ENCODE results near the gene SMPDL3B. TPM values are rescaled to one million over a fixed set of nuclear protein-coding genes. Genes with fewer than 3 reads are reported as not detected.

SMPDL3B gene
- total RNA-seq, 3 donors from 2014 or later (not counting 1 experiment from before 2014, with no cell fraction given) = 0.24 to 0.88 (median 0.75) TPM

- no peak overlapping the region for H3K4me3 Mint-ChIP-seq
- H3K27ac Mint-ChIP-seq = no peak overlapping the region
- intact Hi-C loops (cut with micrococcal nuclease) = no loop called here
- ATAC-seq = no peak
- no peak for TF ChIP-seq CTCF (IDR thresholded peaks at IDR 0.05)
- H3K9me3 Mint-ChIP-seq = no peaks in the 10 kb centered on the region
- peaks cover 0 to 4% of the 10 kb centered on the region in 2 donors for H3K4me1 Mint-ChIP-seq
- H3K27ac ChIP-seq (ENCODE audit: low read length) = no peak overlapping the region
- 92% methylated on average over 3 of the region's 5 CpGs for WGBS (ENCODE audit: insufficient coverage)
- H3K9me3 ChIP-seq (ENCODE audit: control insufficient read depth, insufficient read depth, low read length) = no peaks in the 10 kb centered on the region
- H3K4me1 ChIP-seq (ENCODE audit: control insufficient read depth, insufficient read depth, low read length) = no peaks in the 10 kb centered on the region
- H3K4me3 ChIP-seq (ENCODE audit: low read length) = no peak overlapping the region
- DNase-seq = no peak
- H3K27me3 ChIP-seq (ENCODE audit: control insufficient read depth, insufficient read depth, low read length) = no peaks in the 10 kb centered on the region
- H3K27me3 Mint-ChIP-seq (ENCODE audit: low read depth in 2 of 2) = peaks cover 0 to 4% of the 10 kb centered on the region in 2 donors
- H3K36me3 ChIP-seq (ENCODE audit: control insufficient read depth, insufficient read depth, low read length) = no peaks in the 10 kb centered on the region
- H3K36me3 Mint-ChIP-seq = no peaks in the 10 kb centered on the region
Observed at GRCh38 chr1:27928216-27928954, 6.4 kb upstream of the SMPDL3B start.

- Histone ChIP-seq H3K4me1 (ENCODE audit: control insufficient read depth, insufficient read depth, low read length) (peaks cover 12% of the 10 kb centered on the region), H3K4me3 (ENCODE audit: low read length) (no peak overlapping the region), H3K36me3 (ENCODE audit: control insufficient read depth, insufficient read depth, low read length) (no peaks in the 10 kb centered on the region), H3K27me3 (ENCODE audit: control insufficient read depth, insufficient read depth, low read length) (no peaks in the 10 kb centered on the region), H3K9me3 (ENCODE audit: control insufficient read depth, insufficient read depth, low read length) (no peaks in the 10 kb centered on the region), H3K27ac (ENCODE audit: low read length) (no peak overlapping the region)
- DNase-seq = no peak
- intact Hi-C loops (cut with micrococcal nuclease) = no loop called here
- no peak for TF ChIP-seq CTCF (IDR thresholded peaks at IDR 0.05)
- no peak for ATAC-seq
- Mint-ChIP-seq H3K36me3 (no peaks in the 10 kb centered on the region), H3K4me1 (peaks cover 0 to 12% of the 10 kb centered on the region in 2 donors), H3K9me3 (no peaks in the 10 kb centered on the region), H3K4me3 (no peak overlapping the region), H3K27me3 (ENCODE audit: low read depth in 2 of 2) (peaks cover 11 to 19% of the 10 kb centered on the region in 2 donors), H3K27ac (no peak overlapping the region)
- 93% methylated on average over 6 of the region's 6 CpGs for WGBS (ENCODE audit: insufficient coverage)
Observed at GRCh38 chr1:27931184-27931583, 3.6 kb upstream of the SMPDL3B start.

- no peaks in the 10 kb centered on the region for H3K9me3 ChIP-seq (ENCODE audit: control insufficient read depth, insufficient read depth, low read length)
- peaks cover 12% of the 10 kb centered on the region for H3K4me1 ChIP-seq (ENCODE audit: control insufficient read depth, insufficient read depth, low read length)
- H3K36me3 ChIP-seq (ENCODE audit: control insufficient read depth, insufficient read depth, low read length) = no peaks in the 10 kb centered on the region
- Mint-ChIP-seq H3K27ac (no peak overlapping the region), H3K36me3 (no peaks in the 10 kb centered on the region), H3K4me3 (no peak overlapping the region), H3K27me3 (ENCODE audit: low read depth in 2 of 2) (peaks cover 11 to 19% of the 10 kb centered on the region in 2 donors), H3K4me1 (peaks cover 0 to 12% of the 10 kb centered on the region in 2 donors), H3K9me3 (no peaks in the 10 kb centered on the region)
- H3K27ac ChIP-seq (ENCODE audit: low read length) = no peak overlapping the region
- H3K27me3 ChIP-seq (ENCODE audit: control insufficient read depth, insufficient read depth, low read length) = no peaks in the 10 kb centered on the region
- H3K4me3 ChIP-seq (ENCODE audit: low read length) = no peak overlapping the region
- no peak for ATAC-seq
- no peak for TF ChIP-seq CTCF (IDR thresholded peaks at IDR 0.05)
- WGBS (ENCODE audit: insufficient coverage) = 69% methylated on average over 3 of the region's 4 CpGs
- no peak for DNase-seq
- intact Hi-C loops (cut with micrococcal nuclease) = no loop called here
Observed at GRCh38 chr1:27931759-27932158, 3.0 kb upstream of the SMPDL3B start.

- no peak for TF ChIP-seq CTCF (IDR thresholded peaks at IDR 0.05)
- Histone ChIP-seq H3K27me3 (ENCODE audit: control insufficient read depth, insufficient read depth, low read length) (no peaks in the 10 kb centered on the region), H3K4me3 (ENCODE audit: low read length) (no peak overlapping the region), H3K4me1 (ENCODE audit: control insufficient read depth, insufficient read depth, low read length) (peaks cover 20% of the 10 kb centered on the region), H3K27ac (ENCODE audit: low read length) (no peak overlapping the region), H3K9me3 (ENCODE audit: control insufficient read depth, insufficient read depth, low read length) (no peaks in the 10 kb centered on the region), H3K36me3 (ENCODE audit: control insufficient read depth, insufficient read depth, low read length) (no peaks in the 10 kb centered on the region)
- Mint-ChIP-seq H3K9me3 (no peaks in the 10 kb centered on the region), H3K27ac (peak overlapping the region in 1 of 2 donors; percentile 9), H3K27me3 (ENCODE audit: low read depth in 2 of 2) (peaks cover 11 to 19% of the 10 kb centered on the region in 2 donors), H3K4me1 (peaks cover 8 to 19% of the 10 kb centered on the region in 2 donors), H3K4me3 (no peak overlapping the region), H3K36me3 (no peaks in the 10 kb centered on the region)
- intact Hi-C loops (cut with micrococcal nuclease) = no loop called here
- WGBS (ENCODE audit: insufficient coverage) = 72% methylated on average over 8 of the region's 8 CpGs
- DNase-seq (no peak), ATAC-seq (no peak)
Observed at GRCh38 chr1:27935721-27936120, 921 bp downstream of the SMPDL3B start.
